ENCODE measurements around the gene PER1.
A peak's percentile ranks its signal among the peaks of the same experiment; 100 is the strongest.

PER1 gene

DNA sequence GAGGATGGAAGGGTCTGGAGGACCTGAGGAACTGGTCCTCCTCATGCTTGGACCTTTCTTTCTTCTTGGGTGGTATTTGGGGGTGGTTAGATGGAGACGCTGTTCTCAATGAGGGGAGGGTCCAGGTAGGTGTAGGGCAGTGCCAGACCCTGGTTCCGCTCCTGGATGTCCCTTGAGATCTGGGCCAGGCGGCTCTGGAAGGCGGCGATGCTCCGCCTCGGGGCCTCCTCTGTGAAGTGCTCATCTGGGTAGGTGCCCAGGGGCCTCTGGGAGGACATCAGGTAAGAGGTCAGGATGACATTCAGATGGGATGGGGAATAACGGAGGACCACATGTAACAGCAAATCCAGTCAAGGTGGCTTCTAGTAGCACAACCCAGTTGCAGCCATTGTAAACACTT, 55.7 kb downstream of the PER1 start:
- no peak for DNase-seq (ENCODE audit: low spot score)

DNA sequence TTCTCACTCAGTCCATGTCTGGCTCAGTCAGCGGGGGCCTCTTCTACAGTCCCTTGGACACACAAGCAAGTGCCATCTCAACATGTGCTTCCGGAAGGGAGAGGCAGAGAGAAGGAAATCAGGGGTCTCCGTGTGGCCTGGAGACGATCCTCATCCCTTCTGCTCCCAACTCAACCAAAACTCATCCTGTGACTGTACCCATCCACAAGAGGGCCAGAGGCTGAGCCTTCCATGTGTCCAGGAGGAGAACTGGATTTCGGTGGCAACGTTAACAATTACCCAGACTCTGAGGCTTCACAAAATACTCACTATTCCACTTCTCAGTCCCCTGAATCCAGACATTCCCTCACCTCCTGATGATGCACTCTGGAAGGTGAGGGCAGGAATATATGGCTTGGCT, 56.8 kb downstream of the PER1 start:
- DNase-seq (ENCODE audit: low spot score), result no peak

DNA sequence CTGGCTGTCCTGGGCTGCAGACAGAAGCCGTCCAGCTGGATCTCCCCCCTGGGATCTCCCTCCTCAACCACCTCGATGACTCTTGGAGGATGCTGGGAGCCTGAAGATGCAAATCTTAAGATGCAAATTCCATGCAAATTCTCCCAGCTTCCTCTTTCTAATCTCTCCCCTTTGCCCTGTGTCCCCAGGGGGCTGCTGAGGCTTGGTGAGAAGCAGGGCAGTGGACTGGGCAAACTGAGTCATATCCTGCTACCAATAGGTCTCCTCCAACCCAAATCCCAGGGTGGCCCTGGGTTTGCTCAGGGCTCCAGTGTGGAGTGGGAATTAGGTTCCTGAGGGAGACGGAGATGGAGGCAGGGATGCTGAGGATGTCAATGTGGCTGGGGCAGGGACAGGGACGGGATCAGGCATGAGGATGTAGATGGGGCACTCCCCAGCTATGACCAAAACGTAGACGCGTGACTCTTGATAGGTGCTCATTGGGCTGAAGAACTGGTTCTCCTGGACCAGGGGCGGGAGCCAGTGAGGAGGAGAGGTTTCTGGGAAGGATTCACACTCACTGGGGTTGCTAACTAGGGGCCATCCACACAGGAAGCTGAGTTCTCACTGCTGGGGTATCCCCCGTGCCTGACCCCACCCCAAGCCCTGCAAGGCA, 61.0 kb downstream of the PER1 start:
- DNase-seq (ENCODE audit: low spot score), result peak; percentile 89

Data from NAMALWA (cell line).